SW 1271 (cell line): ENCODE measurements around the gene GBF1.
"Not testable (repeated sequence)": the region's sequence is repeated elsewhere in the genome, so short reads cannot be mapped to it uniquely, and the experiment has no call there.

Source experiments
- DNase-seq, 2 experiments: peaks; one replicate each; lab custom pipeline; 2025; lab: John Stamatoyannopoulos, UW

Gene GBF1

GRCh38 chr10:102234888-102235597 lies 10.3 kb upstream of the GBF1 start:
- no peak for DNase-seq

- DNase-seq: no peak
These were observed 9.8 kb upstream of the GBF1 start for GRCh38 chr10:102235598-102235920.

- no peak for DNase-seq
These were observed 9.3 kb upstream of the GBF1 start for GRCh38 chr10:102236006-102236405.

GRCh38 chr10:102237711-102238252 lies 7.5 kb upstream of the GBF1 start:
- no peak for DNase-seq

GRCh38 chr10:102240467-102241031 lies 4.8 kb upstream of the GBF1 start:
- DNase-seq: no peak

GRCh38 chr10:102241032-102241443 lies 4.3 kb upstream of the GBF1 start:
- no peak for DNase-seq

- peak; percentile 18 to 67 for DNase-seq
These were observed 3.8 kb upstream of the GBF1 start, which contains the start of gene PITX3 for GRCh38 chr10:102241444-102242117. PITX3 (minus strand) TSS chr10:102241512; CDS start chr10:102232080, 9,432 bp downstream.

- DNase-seq: no peak
These were observed 3.2 kb upstream of the GBF1 start for GRCh38 chr10:102242118-102242485.

GRCh38 chr10:102243309-102243708 lies 2.0 kb upstream of the GBF1 start:
- peak; percentile 16 to 31 for DNase-seq

- DNase-seq: no peak
These were observed 560 bp downstream of the GBF1 start for GRCh38 chr10:102245932-102246251.

- no peak for DNase-seq
These were observed 929 bp downstream of the GBF1 start for GRCh38 chr10:102246261-102246660.

GRCh38 chr10:102247734-102248133 lies 2.4 kb downstream of the GBF1 start:
- no peak for DNase-seq

- DNase-seq: not testable (repeated sequence)
These were observed 7.2 kb downstream of the GBF1 start for GRCh38 chr10:102252508-102252907.

- no peak for DNase-seq
These were observed 9.1 kb downstream of the GBF1 start for GRCh38 chr10:102254426-102254825.

- no peak for DNase-seq
These were observed 10.1 kb downstream of the GBF1 start for GRCh38 chr10:102255404-102255803.

- DNase-seq: no peak
These were observed 15.9 kb downstream of the GBF1 start for GRCh38 chr10:102261196-102261595.

GRCh38 chr10:102261842-102262241 lies 16.5 kb downstream of the GBF1 start:
- no peak for DNase-seq

- DNase-seq: no peak
These were observed 17.5 kb downstream of the GBF1 start for GRCh38 chr10:102262744-102263370.

- DNase-seq: no peak
These were observed 19.0 kb downstream of the GBF1 start for GRCh38 chr10:102264371-102264770.

GRCh38 chr10:102266670-102267069 lies 21.3 kb downstream of the GBF1 start:
- DNase-seq: no peak

GRCh38 chr10:102267748-102268147 lies 22.4 kb downstream of the GBF1 start:
- no peak for DNase-seq

GRCh38 chr10:102268375-102268888 lies 23.1 kb downstream of the GBF1 start:
- DNase-seq: no peak

GRCh38 chr10:102269017-102269416 lies 23.7 kb downstream of the GBF1 start:
- DNase-seq: no peak
